PC-9 (cell line): ENCODE data around the gene MYH6. TPM values are rescaled to one million over a fixed set of nuclear protein-coding genes. Genes with fewer than 3 reads are reported as not detected.

Source experiments
- BruUV-seq: library from RNA; stranded (reverse); fragments of 400-500 nt; replicated peaks from 2 replicates; lab custom pipeline; 2021; lab: Mats Ljungman, UMichigan
- CTCF ChIA-PET: fragments of 300-600 bp; sonication (Branson Sonifier 250); formaldehyde crosslinking; loops from one replicate; lab custom pipeline; 2022; ENCODE audit warnings: antibody characterized with exemption; lab: Charles Lee
- POLR2A ChIA-PET: fragments of 300-600 bp; sonication (Branson Sonifier 250); formaldehyde crosslinking; loops from one replicate; lab custom pipeline; 2022; ENCODE audit warnings: antibody characterized with exemption; ENCODE audit not compliant: unreplicated experiment; lab: Charles Lee
- DNase-seq, 2 experiments: peaks; one replicate each; pipeline versions ENCODE4 v3.0.0 to v3.0.0-alpha.2; 2015 to 2022; ENCODE audit warnings: mixed read lengths in 1 of 2
- H2AFZ ChIP-seq: fragments of 200-600 bp; sonication (generic); 2 replicates; pipeline ENCODE4 v1.8.1; 2017; ENCODE audit warnings: antibody characterized with exemption
- H3F3A ChIP-seq: fragments of 200-600 bp; sonication (generic); 2 replicates; pipeline ENCODE4 v1.8.1; 2017; ENCODE audit warnings: antibody characterized with exemption, mild to moderate bottlenecking, low read depth; ENCODE audit not compliant: insufficient read depth
- H3K27ac ChIP-seq: fragments of 200-600 bp; sonication (generic); 2 replicates; pipeline ENCODE4 v1.6.1; 2016; ENCODE audit warnings: mixed run types
- H3K27me3 ChIP-seq: fragments of 200-600 bp; sonication (generic); 2 replicates; pipeline ENCODE4 v1.6.1; 2016; ENCODE audit warnings: low read depth, mixed run types; ENCODE audit not compliant: insufficient read depth
- H3K36me3 ChIP-seq: fragments of 200-600 bp; sonication (generic); 2 replicates; pipeline ENCODE4 v1.6.1; 2016; ENCODE audit warnings: low read depth, mixed run types
- H3K4me1 ChIP-seq: fragments of 200-600 bp; sonication (generic); replicated peaks from 2 replicates; pipeline ENCODE4 v1.6.1; 2016; ENCODE audit warnings: mixed run types; ENCODE audit not compliant: insufficient read depth
- H3K4me2 ChIP-seq: fragments of 200-600 bp; sonication (generic); 2 replicates; pipeline ENCODE4 v1.6.1; 2017; ENCODE audit warnings: mixed run types
- H3K4me3 ChIP-seq: fragments of 200-600 bp; sonication (generic); 2 replicates; pipeline ENCODE4 v1.6.1; 2016; ENCODE audit warnings: mixed run types
- H3K79me2 ChIP-seq: fragments of 200-600 bp; sonication (generic); 2 replicates; pipeline ENCODE4 v1.6.1; 2017; ENCODE audit warnings: low read depth, mixed run types
- H3K9me2 ChIP-seq: fragments of 200-600 bp; sonication (generic); 2 replicates; pipeline ENCODE4 v1.8.1; 2017; ENCODE audit warnings: mild to moderate bottlenecking; ENCODE audit not compliant: insufficient read depth
- H3K9me3 ChIP-seq: fragments of 200-600 bp; sonication (generic); 2 replicates; pipeline ENCODE4 v1.8.1; 2016; ENCODE audit warnings: low read depth; ENCODE audit not compliant: insufficient read depth
- H4K20me1 ChIP-seq: fragments of 200-600 bp; sonication (generic); 2 replicates; pipeline ENCODE4 v1.8.1; 2017; ENCODE audit not compliant: insufficient read depth
- CTCF ChIP-seq: fragments of 200-600 bp; sonication (generic); conservative IDR thresholded peaks from 2 replicates; pipeline ENCODE4 v1.6.1; 2017; ENCODE audit warnings: mixed run types, antibody characterized with exemption, mild to moderate bottlenecking, moderate library complexity
- EZH2 ChIP-seq: fragments of 200-600 bp; sonication (generic); IDR thresholded peaks from 2 replicates; pipeline ENCODE4 v1.8.0; 2017; ENCODE audit warnings: antibody characterized with exemption, low read depth
- intact Hi-C: fragments of 100-400 bp; cut with micrococcal nuclease; formaldehyde crosslinking; loops from one replicate; pipeline ENCODE4 v1.10.0; 2022; ENCODE audit not compliant: unreplicated experiment
- total RNA-seq: library from RNA; stranded (reverse); gene quantifications from 2 replicates; pipeline ENCODE4 v1.2.3, GENCODE V29; 2021

MYH6 gene
- total RNA-seq, 1 experiment from 2014 or later = not detected

GRCh38 chr14:23404331-23404900, 3.7 kb downstream of the MYH6 start:
- no peak for DNase-seq
- H4K20me1 ChIP-seq = no peaks in the 10 kb centered on the region
- TF ChIP-seq EZH2 (no peak), CTCF (no peak)
- H3K79me2 ChIP-seq = no peaks in the 10 kb centered on the region
- no peaks in the 10 kb centered on the region for H3K9me3 ChIP-seq
- no TSS peak for BruUV-seq
- intact Hi-C loops = no loop called here
- H3K9me2 ChIP-seq = no peaks in the 10 kb centered on the region
- no peaks in the 10 kb centered on the region for H3K4me1 ChIP-seq
- H3K27ac ChIP-seq = no peak overlapping the region
- no peak overlapping the region for H3K4me2 ChIP-seq
- no peaks in the 10 kb centered on the region for H3F3A ChIP-seq
- peaks cover 95% of the 10 kb centered on the region for H3K27me3 ChIP-seq
- H3K4me3 ChIP-seq = no peak overlapping the region
- ChIA-PET POLR2A (no interaction called here), CTCF (no interaction called here)
- no peak overlapping the region for H2AFZ ChIP-seq
- H3K36me3 ChIP-seq = no peaks in the 10 kb centered on the region

- no TSS peak for BruUV-seq
- H3K27me3 ChIP-seq = peaks cover 92% of the 10 kb centered on the region
- ChIA-PET POLR2A (no interaction called here), CTCF (no interaction called here)
- H3K4me3 ChIP-seq = no peak overlapping the region
- no peaks in the 10 kb centered on the region for H3F3A ChIP-seq
- intact Hi-C loops = no loop called here
- H4K20me1 ChIP-seq = no peaks in the 10 kb centered on the region
- H2AFZ ChIP-seq = no peak overlapping the region
- H3K27ac ChIP-seq = no peak overlapping the region
- DNase-seq = no peak
- H3K4me2 ChIP-seq = no peak overlapping the region
- H3K9me2 ChIP-seq = no peaks in the 10 kb centered on the region
- H3K36me3 ChIP-seq = no peaks in the 10 kb centered on the region
- TF ChIP-seq EZH2 = no peak
- TF ChIP-seq CTCF = no peak
- no peaks in the 10 kb centered on the region for H3K9me3 ChIP-seq
- H3K79me2 ChIP-seq = no peaks in the 10 kb centered on the region
- no peaks in the 10 kb centered on the region for H3K4me1 ChIP-seq
These were observed 4.2 kb downstream of the MYH6 start for GRCh38 chr14:23403908-23404307.

GRCh38 chr14:23403139-23403438, 5.0 kb downstream of the MYH6 start:
- intact Hi-C loops = no loop called here
- Histone ChIP-seq H3K36me3 (no peaks in the 10 kb centered on the region), H3K4me2 (no peak overlapping the region), H3F3A (no peaks in the 10 kb centered on the region), H3K4me1 (no peaks in the 10 kb centered on the region), H4K20me1 (no peaks in the 10 kb centered on the region), H3K4me3 (no peak overlapping the region), H2AFZ (no peak overlapping the region), H3K27ac (no peak overlapping the region), H3K27me3 (peaks cover 91% of the 10 kb centered on the region), H3K9me3 (no peaks in the 10 kb centered on the region), H3K79me2 (no peaks in the 10 kb centered on the region), H3K9me2 (no peaks in the 10 kb centered on the region)
- CTCF ChIA-PET = no interaction called here
- TF ChIP-seq CTCF (no peak), EZH2 (no peak)
- no peak for DNase-seq
- BruUV-seq = no TSS peak
- POLR2A ChIA-PET = no interaction called here
